Stimulated activated CD8-positive, alpha-beta memory T cell treated with anti-CD3 and anti-CD28 coated beads, Interleukin-7, amount 100 ng/mL, for 1 hour (primary cell): ENCODE measurements around the gene RAI2.
"Not testable (repeated sequence)": the region's sequence is repeated elsewhere in the genome, so short reads cannot be mapped to it uniquely, and the experiment has no call there.

Source experiments
- DNase-seq, 2 donors: peaks; one replicate each; pipeline ENCODE4 v3.0.0-alpha.2; 2020; ENCODE audit warnings: low read depth in 2 of 2

RAI2 gene

DNA sequence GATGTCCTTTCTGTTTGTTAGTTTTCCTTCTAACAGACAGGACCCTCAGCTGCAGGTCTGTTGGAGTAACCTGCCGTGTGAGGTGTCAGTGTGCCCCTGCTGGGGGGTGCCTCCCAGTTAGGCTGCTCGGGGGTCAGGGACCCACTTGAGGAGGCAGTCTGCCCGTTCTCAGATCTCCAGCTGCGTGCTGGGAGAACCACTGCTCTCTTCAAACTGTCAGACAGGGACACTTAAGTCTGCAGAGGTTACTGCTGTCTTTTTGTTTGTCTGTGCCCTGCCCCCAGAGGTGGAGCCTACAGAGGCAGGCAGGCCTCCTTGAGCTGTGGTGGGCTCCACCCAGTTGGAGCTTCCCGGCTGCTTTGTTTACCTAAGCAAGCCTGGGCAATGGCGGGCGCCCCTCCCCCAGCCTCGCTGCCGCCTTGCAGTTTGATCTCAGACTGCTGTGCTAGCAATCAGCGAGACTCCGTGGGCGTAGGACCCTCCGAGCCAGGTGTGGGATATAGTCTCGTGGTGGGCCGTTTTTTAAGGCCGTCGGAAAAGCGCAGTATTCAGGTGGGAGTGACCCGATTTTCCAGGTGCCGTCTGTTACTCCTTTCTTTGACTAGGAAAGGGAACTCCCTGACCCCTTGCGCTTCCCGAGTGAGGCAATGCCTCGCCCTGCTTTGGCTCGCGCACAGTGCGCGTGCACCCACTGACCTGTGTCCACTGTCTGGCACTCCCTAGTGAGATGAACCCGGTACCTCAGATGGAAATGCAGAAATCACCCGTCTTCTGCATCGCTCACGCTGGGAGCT lies 74.3 kb downstream of the RAI2 start:
- not testable (repeated sequence) for DNase-seq

DNA sequence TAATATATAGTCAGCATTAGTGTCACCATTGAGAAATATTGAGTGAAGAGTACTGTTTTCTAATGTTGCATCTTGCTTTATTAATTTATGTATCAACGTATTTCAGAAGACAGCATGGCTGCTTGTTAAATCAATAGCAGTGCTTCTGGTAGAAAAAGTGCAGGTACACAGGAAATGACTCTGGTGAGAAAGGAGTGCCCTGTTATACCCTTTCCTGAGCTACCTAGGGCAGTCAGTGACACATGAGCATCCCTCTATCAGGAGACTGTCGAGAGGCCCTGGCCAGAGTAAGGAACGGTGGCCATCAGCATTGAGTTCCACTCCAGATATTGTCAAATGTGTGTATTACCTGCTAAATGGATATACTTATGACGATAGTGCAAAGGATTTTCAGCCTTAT lies 81.7 kb downstream of the RAI2 start:
- no peak for DNase-seq

GRCh38 chrX:17778997-17779396 lies 82.1 kb downstream of the RAI2 start:
- DNase-seq, result no peak

DNA sequence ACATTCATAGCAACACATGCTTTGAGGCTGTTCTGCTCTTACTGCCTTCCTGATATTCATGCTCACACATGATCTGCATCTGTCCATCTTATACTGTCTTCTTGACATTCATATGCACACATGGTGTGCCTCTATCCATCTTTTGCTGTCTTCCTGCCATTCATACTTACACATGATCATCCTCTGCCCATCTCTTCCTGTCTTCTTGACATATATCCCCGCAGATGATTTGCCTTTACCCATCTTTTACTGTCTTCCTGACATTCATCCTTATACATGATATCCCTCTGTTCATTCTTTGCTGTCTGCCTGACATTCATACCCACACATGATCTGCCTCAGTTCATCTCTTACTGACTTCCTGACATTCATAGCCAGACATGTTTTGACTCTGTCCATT lies 87.0 kb downstream of the RAI2 start:
- no peak for DNase-seq

DNA sequence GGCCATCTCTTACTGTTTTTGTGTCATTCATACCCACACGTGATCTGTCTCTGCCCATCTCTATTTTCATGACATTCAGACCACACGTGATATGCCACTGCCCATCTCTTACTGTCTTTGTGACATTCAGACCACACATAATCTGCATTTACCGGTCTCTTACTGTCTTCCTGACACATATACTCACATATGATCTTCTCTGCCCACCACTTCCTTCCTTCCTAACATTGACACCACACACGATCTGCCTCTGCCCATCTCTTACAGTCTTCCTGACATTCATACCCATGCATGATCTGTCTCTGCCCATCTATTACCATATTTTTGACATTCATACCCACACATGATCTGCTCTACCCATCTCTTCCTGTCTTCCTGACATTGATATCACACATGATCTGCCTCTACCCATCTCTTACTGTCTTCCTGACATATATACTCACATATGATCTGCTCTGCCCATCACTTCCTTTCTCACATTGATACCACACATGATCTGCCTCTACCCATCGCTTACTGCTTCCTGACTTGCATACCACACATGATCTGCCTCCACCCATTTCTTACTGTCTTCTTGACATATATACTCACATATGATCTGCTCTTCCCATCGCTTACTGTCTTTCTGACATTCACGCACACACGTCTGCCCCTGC lies 87.7 kb downstream of the RAI2 start:
- DNase-seq, result no peak

GRCh38 chrX:17769701-17770269 lies 91.3 kb downstream of the RAI2 start:
- no peak for DNase-seq

- DNase-seq, result no peak
Measured at GRCh38 chrX:17768997-17769396, 92.1 kb downstream of the RAI2 start.

GRCh38 chrX:17767734-17768133 lies 93.4 kb downstream of the RAI2 start:
- DNase-seq, result no peak

GRCh38 chrX:17759990-17760389 lies 101.1 kb downstream of the RAI2 start:
- DNase-seq, result no peak

DNA sequence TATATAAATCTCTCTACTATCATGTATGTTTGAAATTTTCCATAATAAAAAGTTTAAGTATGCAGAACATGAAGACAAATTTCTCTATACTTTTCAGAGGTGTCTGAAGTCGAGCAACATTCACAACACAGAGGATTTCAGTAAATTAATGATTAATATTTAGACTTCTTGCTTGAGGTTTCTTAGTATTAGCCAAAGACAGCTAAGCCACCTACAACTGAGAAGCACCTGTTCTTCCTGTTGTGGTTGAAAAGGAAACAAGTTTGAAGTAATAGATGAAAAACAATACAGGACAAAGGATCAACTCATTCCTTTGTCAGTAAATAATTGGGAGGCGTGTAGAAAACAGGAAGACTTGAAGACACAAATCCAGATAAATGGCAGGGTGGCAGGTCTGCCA lies 102.7 kb downstream of the RAI2 start:
- no peak for DNase-seq

DNA sequence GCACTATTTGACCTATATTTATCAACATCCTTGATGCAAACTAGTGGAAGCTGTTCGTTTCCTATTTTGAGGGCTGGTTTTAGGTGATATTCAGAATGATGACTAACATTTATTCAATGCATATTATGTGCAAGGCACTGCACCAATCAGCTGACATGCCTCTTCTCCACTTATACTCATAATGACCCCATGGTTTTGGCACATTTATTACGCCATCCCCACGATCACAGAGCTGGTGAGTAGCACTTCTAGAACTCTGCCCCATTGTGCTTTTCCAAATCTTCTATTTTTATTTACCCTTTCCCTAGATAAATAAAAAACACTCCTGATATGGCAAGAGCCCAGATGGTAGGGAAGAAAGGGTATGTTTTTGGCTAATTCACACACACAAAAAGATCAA lies 110.7 kb downstream of the RAI2 start:
- DNase-seq, result no peak
